GM12872 (cell line): ENCODE results near the gene ADAMTS16.

ENCODE experiments used
- CTCF ChIP-seq: IDR thresholded peaks from 3 replicates; pipeline ENCODE4 v1.5.1; 2011; ENCODE audit warnings: low read depth, mild to moderate bottlenecking, low read length, moderate library complexity; ENCODE audit not compliant: insufficient read depth

The ADAMTS16 gene

GRCh38 chr5:5144441-5144840 lies 4.3 kb downstream of the ADAMTS16 start:
- no peak for TF ChIP-seq CTCF

DNA sequence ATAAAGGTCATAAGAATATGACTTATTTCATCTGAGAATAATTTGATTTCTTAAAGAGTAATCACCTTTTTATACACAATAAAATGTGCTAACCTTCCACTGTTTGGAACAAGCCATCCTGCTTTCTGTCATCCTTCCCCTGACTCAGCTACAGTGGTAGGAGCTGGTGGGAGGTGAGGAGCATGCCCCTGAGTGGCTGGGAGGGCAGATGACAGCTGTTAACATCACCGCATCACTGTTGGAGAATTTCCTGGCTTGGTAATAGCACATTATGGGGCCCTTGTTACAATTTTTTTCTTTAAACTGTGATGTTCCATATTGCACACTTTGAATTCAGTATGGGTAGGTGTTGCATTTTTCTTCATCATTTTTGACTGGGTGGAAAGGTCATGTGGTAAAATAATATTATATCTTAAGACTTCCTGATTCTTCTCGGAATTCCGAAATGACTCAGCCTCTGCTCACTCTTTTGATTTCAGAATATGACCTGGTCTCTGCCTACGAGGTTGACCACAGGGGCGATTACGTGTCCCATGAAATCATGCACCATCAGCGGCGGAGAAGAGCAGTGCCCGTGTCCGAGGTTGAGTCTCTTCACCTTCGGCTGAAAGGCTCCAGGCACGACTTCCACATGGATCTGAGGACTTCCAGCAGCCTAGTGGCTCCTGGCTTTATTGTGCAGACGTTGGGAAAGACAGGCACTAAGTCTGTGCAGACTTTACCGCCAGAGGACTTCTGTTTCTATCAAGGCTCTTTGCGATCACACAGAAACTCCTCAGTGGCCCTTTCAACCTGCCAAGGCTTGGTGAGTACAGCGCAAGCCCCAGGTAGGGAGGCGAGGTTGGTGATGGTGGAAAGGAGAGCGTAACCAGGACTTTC lies 5.8 kb downstream of the ADAMTS16 start:
- no peak for TF ChIP-seq CTCF

- TF ChIP-seq CTCF: no peak
Observed at GRCh38 chr5:5146530-5147160, 6.5 kb downstream of the ADAMTS16 start.

GRCh38 chr5:5149154-5149553 lies 9.0 kb downstream of the ADAMTS16 start:
- no peak for TF ChIP-seq CTCF

- no peak for TF ChIP-seq CTCF
Observed at GRCh38 chr5:5150667-5151066, 10.5 kb downstream of the ADAMTS16 start.

DNA sequence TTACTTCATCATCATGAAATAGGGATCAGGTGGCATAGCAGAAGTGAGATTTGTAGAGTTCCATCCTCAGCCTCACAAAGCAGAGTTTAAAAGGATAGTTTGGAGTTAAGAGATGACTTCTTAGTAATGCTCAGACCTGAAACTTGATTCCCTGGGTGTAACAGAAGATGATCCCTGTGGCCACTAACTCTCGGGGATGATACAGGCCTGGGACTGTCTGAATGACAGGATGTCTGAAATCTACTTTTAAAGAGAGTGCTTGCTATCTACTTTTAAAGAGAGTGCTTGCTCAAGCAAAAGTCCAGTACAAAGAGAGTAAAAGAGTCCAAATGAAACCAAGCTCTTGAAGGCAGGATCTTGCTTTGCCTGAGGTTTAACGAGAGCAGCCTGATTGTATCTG lies 14.6 kb downstream of the ADAMTS16 start:
- TF ChIP-seq CTCF: no peak

DNA sequence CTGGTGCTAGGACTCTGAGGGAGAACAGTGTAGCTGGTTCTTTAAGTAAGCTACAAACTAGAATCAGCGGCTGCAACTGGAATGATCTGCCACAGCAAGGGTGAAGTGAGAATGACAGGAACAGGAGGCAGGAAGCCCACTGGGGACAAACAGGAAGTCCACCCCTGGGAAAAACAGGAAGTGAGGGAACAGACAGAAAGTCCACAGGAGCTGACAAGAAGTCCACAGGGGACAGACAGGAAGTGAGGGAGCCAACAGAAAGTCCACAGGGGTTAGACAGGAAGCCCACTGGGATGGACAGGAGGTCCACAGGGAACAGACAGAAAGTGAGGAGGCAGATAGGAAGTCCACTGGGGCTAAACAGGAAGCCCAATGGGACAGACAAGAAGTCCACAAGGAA lies 15.5 kb downstream of the ADAMTS16 start:
- no peak for TF ChIP-seq CTCF
